Measurements from ENCODE around the gene TRPM2.
A peak's percentile ranks its signal among the peaks of the same experiment; 100 is the strongest.

TRPM2 gene

DNA sequence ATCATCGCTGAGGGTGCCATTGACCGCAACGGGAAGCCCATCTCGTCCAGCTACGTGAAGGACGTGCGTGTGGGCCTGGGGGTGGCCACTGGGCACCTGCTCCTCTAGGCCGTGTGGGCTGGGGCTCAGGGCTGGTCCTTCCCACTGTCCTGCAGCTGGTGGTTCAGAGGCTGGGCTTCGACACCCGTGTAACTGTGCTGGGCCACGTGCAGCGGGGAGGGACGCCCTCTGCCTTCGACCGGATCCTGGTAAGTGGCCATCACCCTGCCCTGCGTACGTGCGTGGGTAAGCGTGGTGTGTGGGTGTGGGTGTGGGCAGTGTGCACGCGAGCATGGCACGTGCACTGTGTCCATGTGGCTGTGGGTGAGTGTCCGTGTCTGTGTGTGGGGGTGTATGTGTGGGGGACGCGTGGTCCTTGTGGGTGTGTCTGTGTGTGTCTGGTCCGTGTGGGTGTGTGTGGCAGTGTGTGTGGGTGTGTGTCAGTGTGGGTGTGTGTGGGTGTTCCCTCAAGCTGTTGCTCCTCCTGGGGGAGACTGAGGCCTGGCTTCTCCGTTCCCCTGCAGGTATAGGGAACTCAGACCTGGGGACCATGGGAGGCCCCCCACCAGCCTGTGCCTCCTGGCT, 37.0 kb upstream of the TRPM2 start:
- no peak overlapping the region for H3K4me2 ChIP-seq (ENCODE audit: low read length)
- H3K9ac ChIP-seq (ENCODE audit: low read length): no peak overlapping the region
- peaks cover 12% of the 10 kb centered on the region for H3K9me3 ChIP-seq (ENCODE audit: insufficient read depth, low read depth, low read length)
- no peak overlapping the region for H3K14ac ChIP-seq (ENCODE audit: low read length)
- no peak overlapping the region for H3K23ac ChIP-seq (ENCODE audit: low read length)
- H3K27ac ChIP-seq (ENCODE audit: low read depth, low read length): no peak overlapping the region
- DNase-seq: no peak
- no peak overlapping the region for H2AK5ac ChIP-seq (ENCODE audit: low read length)
- H4K8ac ChIP-seq (ENCODE audit: low read depth, low read length): no peak overlapping the region
- no peaks in the 10 kb centered on the region for H3K27me3 ChIP-seq (ENCODE audit: insufficient read depth, low read length)
- H2BK120ac ChIP-seq (ENCODE audit: insufficient read depth, low read length, poor library complexity): no peak overlapping the region
- H2AFZ ChIP-seq (ENCODE audit: insufficient read depth, low read length, poor library complexity): no peak overlapping the region
- no peak overlapping the region for H4K12ac ChIP-seq (ENCODE audit: low read depth, low read length)
- H2BK12ac ChIP-seq (ENCODE audit: low read length): no peak overlapping the region
- no peak overlapping the region for H3K18ac ChIP-seq (ENCODE audit: low read length)
- no peak overlapping the region for H2BK5ac ChIP-seq (ENCODE audit: low read depth, low read length, poor library complexity)
- H4K91ac ChIP-seq (ENCODE audit: low read depth, low read length): no peak overlapping the region
- no peak overlapping the region for H3K4ac ChIP-seq (ENCODE audit: low read depth, low read length)
- H3K36me3 ChIP-seq (ENCODE audit: control insufficient read depth in 1 of 2, insufficient read depth in 2 of 2, low read length in 2 of 2): peaks cover 80 to 89% of the 10 kb centered on the region in 2 experiments
- H3K79me1 ChIP-seq (ENCODE audit: low read length): no peaks in the 10 kb centered on the region
- WGBS (ENCODE audit: extremely low coverage, insufficient coverage, insufficient read length): no CpG with 5 or more reads among the region's 27 CpGs
- no peak overlapping the region for H3K4me3 ChIP-seq (ENCODE audit: low read depth, low read length)
- H3K79me2 ChIP-seq (ENCODE audit: control insufficient read depth, insufficient read depth, low read length, poor library complexity): no peaks in the 10 kb centered on the region
- no peaks in the 10 kb centered on the region for H3K4me1 ChIP-seq (ENCODE audit: control insufficient read depth in 1 of 2, insufficient read depth in 2 of 2, low read length in 2 of 2)

- H2AFZ ChIP-seq (ENCODE audit: insufficient read depth, low read length, poor library complexity): no peak overlapping the region
- H3K4me1 ChIP-seq (ENCODE audit: control insufficient read depth in 1 of 2, insufficient read depth in 2 of 2, low read length in 2 of 2): no peaks in the 10 kb centered on the region
- H3K27me3 ChIP-seq (ENCODE audit: insufficient read depth, low read length): no peaks in the 10 kb centered on the region
- peaks cover 12% of the 10 kb centered on the region for H3K9me3 ChIP-seq (ENCODE audit: insufficient read depth, low read depth, low read length)
- no peak overlapping the region for H3K9ac ChIP-seq (ENCODE audit: low read length)
- no peak overlapping the region for H3K4me2 ChIP-seq (ENCODE audit: low read length)
- no peak overlapping the region for H2BK12ac ChIP-seq (ENCODE audit: low read length)
- no peak overlapping the region for H2BK120ac ChIP-seq (ENCODE audit: insufficient read depth, low read length, poor library complexity)
- H3K36me3 ChIP-seq (ENCODE audit: control insufficient read depth in 1 of 2, insufficient read depth in 2 of 2, low read length in 2 of 2): peaks cover 80 to 89% of the 10 kb centered on the region in 2 experiments
- H3K23ac ChIP-seq (ENCODE audit: low read length): no peak overlapping the region
- no peak overlapping the region for H4K12ac ChIP-seq (ENCODE audit: low read depth, low read length)
- no peak overlapping the region for H3K4me3 ChIP-seq (ENCODE audit: low read depth, low read length)
- no peak overlapping the region for H3K27ac ChIP-seq (ENCODE audit: low read depth, low read length)
- WGBS (ENCODE audit: extremely low coverage, insufficient coverage, insufficient read length): no CpG with 5 or more reads among the region's 19 CpGs
- no peaks in the 10 kb centered on the region for H3K79me2 ChIP-seq (ENCODE audit: control insufficient read depth, insufficient read depth, low read length, poor library complexity)
- H4K91ac ChIP-seq (ENCODE audit: low read depth, low read length): no peak overlapping the region
- DNase-seq: no peak
- H3K4ac ChIP-seq (ENCODE audit: low read depth, low read length): no peak overlapping the region
- H2AK5ac ChIP-seq (ENCODE audit: low read length): no peak overlapping the region
- no peak overlapping the region for H3K18ac ChIP-seq (ENCODE audit: low read length)
- no peak overlapping the region for H4K8ac ChIP-seq (ENCODE audit: low read depth, low read length)
- H3K14ac ChIP-seq (ENCODE audit: low read length): no peak overlapping the region
- no peaks in the 10 kb centered on the region for H3K79me1 ChIP-seq (ENCODE audit: low read length)
- no peak overlapping the region for H2BK5ac ChIP-seq (ENCODE audit: low read depth, low read length, poor library complexity)
Observed at GRCh38 chr21:44317241-44317782, 36.1 kb upstream of the TRPM2 start.

- Histone ChIP-seq H2AFZ (ENCODE audit: insufficient read depth, low read length, poor library complexity) (no peak overlapping the region), H2BK120ac (ENCODE audit: insufficient read depth, low read length, poor library complexity) (no peak overlapping the region), H3K79me2 (ENCODE audit: control insufficient read depth, insufficient read depth, low read length, poor library complexity) (no peaks in the 10 kb centered on the region), H3K27me3 (ENCODE audit: insufficient read depth, low read length) (no peaks in the 10 kb centered on the region), H3K79me1 (ENCODE audit: low read length) (no peaks in the 10 kb centered on the region), H3K27ac (ENCODE audit: low read depth, low read length) (no peak overlapping the region), H3K9me3 (ENCODE audit: insufficient read depth, low read depth, low read length) (peaks cover 12% of the 10 kb centered on the region), H3K14ac (ENCODE audit: low read length) (no peak overlapping the region), H3K4me2 (ENCODE audit: low read length) (no peak overlapping the region), H3K9ac (ENCODE audit: low read length) (no peak overlapping the region), H3K23ac (ENCODE audit: low read length) (no peak overlapping the region), H3K18ac (ENCODE audit: low read length) (no peak overlapping the region), H3K36me3 (ENCODE audit: control insufficient read depth in 1 of 2, insufficient read depth in 2 of 2, low read length in 2 of 2) (peaks cover 80 to 89% of the 10 kb centered on the region in 2 experiments), H3K4ac (ENCODE audit: low read depth, low read length) (no peak overlapping the region), H4K91ac (ENCODE audit: low read depth, low read length) (no peak overlapping the region), H4K8ac (ENCODE audit: low read depth, low read length) (no peak overlapping the region), H2BK5ac (ENCODE audit: low read depth, low read length, poor library complexity) (no peak overlapping the region), H2BK12ac (ENCODE audit: low read length) (no peak overlapping the region), H2AK5ac (ENCODE audit: low read length) (no peak overlapping the region), H3K4me1 (ENCODE audit: control insufficient read depth in 1 of 2, insufficient read depth in 2 of 2, low read length in 2 of 2) (no peaks in the 10 kb centered on the region), H4K12ac (ENCODE audit: low read depth, low read length) (no peak overlapping the region), H3K4me3 (ENCODE audit: low read depth, low read length) (peak overlapping the region; percentile 23)
- WGBS (ENCODE audit: extremely low coverage, insufficient coverage, insufficient read length): no CpG with 5 or more reads among the region's 22 CpGs
- no peak for DNase-seq
Observed at GRCh38 chr21:44317871-44318270, 35.5 kb upstream of the TRPM2 start.

GRCh38 chr21:44318489-44319285, 34.7 kb upstream of the TRPM2 start:
- Histone ChIP-seq H2BK12ac (ENCODE audit: low read length) (no peak overlapping the region), H2AFZ (ENCODE audit: insufficient read depth, low read length, poor library complexity) (no peak overlapping the region), H3K4me2 (ENCODE audit: low read length) (no peak overlapping the region), H4K12ac (ENCODE audit: low read depth, low read length) (no peak overlapping the region), H3K27ac (ENCODE audit: low read depth, low read length) (no peak overlapping the region), H3K14ac (ENCODE audit: low read length) (no peak overlapping the region), H3K4me1 (ENCODE audit: control insufficient read depth in 1 of 2, insufficient read depth in 2 of 2, low read length in 2 of 2) (no peaks in the 10 kb centered on the region), H3K79me2 (ENCODE audit: control insufficient read depth, insufficient read depth, low read length, poor library complexity) (no peaks in the 10 kb centered on the region), H2BK120ac (ENCODE audit: insufficient read depth, low read length, poor library complexity) (no peak overlapping the region), H3K36me3 (ENCODE audit: control insufficient read depth in 1 of 2, insufficient read depth in 2 of 2, low read length in 2 of 2) (peaks cover 77 to 86% of the 10 kb centered on the region in 2 experiments), H3K79me1 (ENCODE audit: low read length) (no peaks in the 10 kb centered on the region), H3K4me3 (ENCODE audit: low read depth, low read length) (no peak overlapping the region), H4K8ac (ENCODE audit: low read depth, low read length) (no peak overlapping the region), H4K91ac (ENCODE audit: low read depth, low read length) (no peak overlapping the region), H3K23ac (ENCODE audit: low read length) (no peak overlapping the region), H2AK5ac (ENCODE audit: low read length) (no peak overlapping the region), H2BK5ac (ENCODE audit: low read depth, low read length, poor library complexity) (no peak overlapping the region), H3K4ac (ENCODE audit: low read depth, low read length) (no peak overlapping the region), H3K9ac (ENCODE audit: low read length) (no peak overlapping the region), H3K27me3 (ENCODE audit: insufficient read depth, low read length) (no peaks in the 10 kb centered on the region), H3K9me3 (ENCODE audit: insufficient read depth, low read depth, low read length) (peaks cover 12% of the 10 kb centered on the region), H3K18ac (ENCODE audit: low read length) (no peak overlapping the region)
- DNase-seq: no peak
- WGBS (ENCODE audit: extremely low coverage, insufficient coverage, insufficient read length): no CpG with 5 or more reads among the region's 25 CpGs
